H1 (cell line): Measurements from ENCODE around the gene PPP1R12A. TPM values are rescaled to one million over a fixed set of nuclear protein-coding genes. Genes with fewer than 3 reads are reported as not detected.

ENCODE experiments used
- CTCF ChIA-PET: fragments of 300-600 bp; sonication (Branson Sonifier 250); formaldehyde crosslinking; loops from one replicate; lab custom pipeline; 2021; ENCODE audit not compliant: partially characterized antibody; lab: Charles Lee
- POLR2A ChIA-PET: fragments of 300-600 bp; sonication (Branson Sonifier 250); formaldehyde crosslinking; loops from one replicate; lab custom pipeline; 2021; ENCODE audit warnings: inconsistent platforms; ENCODE audit not compliant: partially characterized antibody; lab: Charles Lee
- DNase-seq, 2 experiments: peaks; one replicate each; pipeline versions ENCODE4 v3.0.0 to v3.0.0-alpha.2; 2010 to 2022; ENCODE audit warnings: low spot score in 2 of 2, low read depth in 1 of 2, mixed read lengths in 1 of 2
- FAIRE-seq: peaks from 2 replicates; lab custom pipeline; 2011; peaks lifted over from hg19 to GRCh38; lab: Jason Lieb, UNC
- H2AFZ ChIP-seq: 2 replicates; pipeline ENCODE4 v1.8.1; 2012; ENCODE audit warnings: low read length, inconsistent platforms
- H2AK5ac ChIP-seq: 2 replicates; pipeline ENCODE4 v1.6.1; 2013; ENCODE audit warnings: low read depth, low read length
- H2BK120ac ChIP-seq: replicated peaks from 2 replicates; pipeline ENCODE3; 2013; ENCODE audit warnings: low read depth, low read length, inconsistent platforms
- H2BK12ac ChIP-seq: 2 replicates; pipeline ENCODE4 v1.6.1; 2013; ENCODE audit warnings: low read depth, low read length
- H2BK15ac ChIP-seq: 2 replicates; pipeline ENCODE4 v1.6.1; 2013; ENCODE audit warnings: low read length
- H2BK20ac ChIP-seq: 2 replicates; pipeline ENCODE4 v1.6.1; 2013; ENCODE audit warnings: low read length
- H2BK5ac ChIP-seq: 2 replicates; pipeline ENCODE4 v1.6.1; 2013; ENCODE audit warnings: low read depth, low read length
- H3K14ac ChIP-seq: 2 replicates; pipeline ENCODE4 v1.6.1; 2013; ENCODE audit warnings: inconsistent platforms; ENCODE audit not compliant: insufficient read length
- H3K18ac ChIP-seq: 2 replicates; pipeline ENCODE4 v1.6.1; 2013; ENCODE audit warnings: low read length; ENCODE audit errors: extremely low read depth
- H3K23ac ChIP-seq: 2 replicates; pipeline ENCODE4 v1.6.1; 2013; ENCODE audit warnings: inconsistent platforms; ENCODE audit not compliant: insufficient read length
- H3K23me2 ChIP-seq: 2 replicates; pipeline ENCODE4 v1.6.1; 2013; ENCODE audit warnings: low read depth, low read length
- H3K27ac ChIP-seq: 2 replicates; pipeline ENCODE4 v1.6.1; 2011; ENCODE audit warnings: low read depth, low read length, inconsistent platforms
- H3K27me3 ChIP-seq, 4 experiments: replicated peaks in 1 of 4; 1 replicate in 1 of 4; 2 replicates in 3 of 4; pipeline versions ENCODE4 v1.6.1 to v1.8.1; 2011 to 2013; ENCODE audit warnings: low read length in 3 of 4, mild to moderate bottlenecking in 3 of 4, inconsistent platforms in 2 of 4, mixed read lengths in 2 of 4, moderate library complexity in 1 of 4; ENCODE audit not compliant: control insufficient read depth in 3 of 4, insufficient read depth in 3 of 4; ENCODE audit errors: extremely low read depth in 1 of 4
- H3K36me3 ChIP-seq, 4 experiments: 2 replicates each; pipeline versions ENCODE4 v1.6.1 to v1.8.1; 2011 to 2013; ENCODE audit warnings: mild to moderate bottlenecking in 4 of 4, low read length in 3 of 4, moderate library complexity in 2 of 4, control low read depth in 1 of 4, inconsistent platforms in 1 of 4; ENCODE audit not compliant: insufficient read depth in 4 of 4, control insufficient read depth in 2 of 4
- H3K4ac ChIP-seq: replicated peaks from 2 replicates; pipeline ENCODE3; 2013; ENCODE audit warnings: low read length, low read depth, mixed read lengths, inconsistent platforms; ENCODE audit not compliant: insufficient read length
- H3K4me1 ChIP-seq, 4 experiments: replicated peaks in 1 of 4; 1 replicate in 1 of 4; 2 replicates in 3 of 4; pipeline versions ENCODE4 v1.6.1 to v1.8.1; 2011 to 2013; ENCODE audit warnings: low read length in 3 of 4, inconsistent platforms in 2 of 4, mixed read lengths in 1 of 4; ENCODE audit not compliant: insufficient read depth in 4 of 4, control insufficient read depth in 3 of 4
- H3K4me2 ChIP-seq, 2 experiments: 2 replicates each; pipeline versions ENCODE4 v1.6.1 to v1.8.1; 2011 to 2013; ENCODE audit warnings: low read depth in 2 of 2, low read length in 2 of 2, control low read depth in 1 of 2, inconsistent platforms in 1 of 2, mild to moderate bottlenecking in 1 of 2; ENCODE audit not compliant: insufficient read depth in 1 of 2
- H3K4me3 ChIP-seq, 4 experiments: fragments of 200-600, 300-600 bp in 1 of 4; sonication (generic), shearing (Covaris generic), sonication (Bioruptor Twin) in 1 of 4; 2 replicates each; pipeline versions ENCODE4 v1.5.1 to v1.8.1; 2011 to 2016; ENCODE audit warnings: low read length in 4 of 4, low read depth in 3 of 4, control low read depth in 2 of 4, inconsistent platforms in 2 of 4, mild to moderate bottlenecking in 2 of 4, mixed read lengths in 1 of 4, moderate library complexity in 1 of 4; ENCODE audit not compliant: insufficient read depth in 2 of 4; ENCODE audit errors: extremely low read depth in 1 of 4
- H3K56ac ChIP-seq: replicated peaks from 2 replicates; pipeline ENCODE3; 2013; ENCODE audit warnings: low read depth, mild to moderate bottlenecking, mixed read lengths, low read length, inconsistent platforms; ENCODE audit not compliant: insufficient read length
- H3K79me1 ChIP-seq: 2 replicates; pipeline ENCODE4 v1.6.1; 2013; ENCODE audit warnings: low read depth, low read length, control low read depth
- H3K79me2 ChIP-seq, 2 experiments: 2 replicates each; pipeline versions ENCODE4 v1.6.1 to v1.8.1; 2012 to 2013; ENCODE audit warnings: low read length in 2 of 2, mild to moderate bottlenecking in 2 of 2, inconsistent platforms in 1 of 2; ENCODE audit not compliant: insufficient read depth in 2 of 2, control insufficient read depth in 1 of 2
- H3K9ac ChIP-seq, 4 experiments: replicated peaks in 1 of 4; 1 replicate in 1 of 4; 2 replicates in 3 of 4; pipeline versions ENCODE4 v1.6.1 to v1.8.1; 2011 to 2013; ENCODE audit warnings: low read depth in 3 of 4, low read length in 3 of 4, control low read depth in 2 of 4, mild to moderate bottlenecking in 2 of 4, moderate library complexity in 2 of 4, inconsistent platforms in 1 of 4; ENCODE audit errors: extremely low read depth in 1 of 4
- H3K9me3 ChIP-seq, 2 experiments: 2 replicates each; pipeline versions ENCODE4 v1.6.1 to v1.8.1; 2012 to 2013; ENCODE audit warnings: mild to moderate bottlenecking in 2 of 2, moderate library complexity in 2 of 2, control low read depth in 1 of 2, inconsistent platforms in 1 of 2, low read depth in 1 of 2, low read length in 1 of 2, mixed read lengths in 1 of 2; ENCODE audit not compliant: insufficient read depth in 2 of 2
- H4K20me1 ChIP-seq, 2 experiments: replicated peaks in 1 of 2; 2 replicates each; pipeline versions ENCODE3 to v1.8.1; 2011 to 2013; ENCODE audit warnings: inconsistent platforms in 2 of 2, low read length in 2 of 2, mild to moderate bottlenecking in 1 of 2; ENCODE audit not compliant: insufficient read depth in 2 of 2, control insufficient read depth in 1 of 2
- H4K5ac ChIP-seq: 2 replicates; pipeline ENCODE4 v1.6.1; 2013; ENCODE audit warnings: low read length, low read depth, mixed read lengths, inconsistent platforms; ENCODE audit not compliant: insufficient read length
- H4K8ac ChIP-seq: 2 replicates; pipeline ENCODE4 v1.8.0; 2013; ENCODE audit warnings: mild to moderate bottlenecking, moderate library complexity, low read length, inconsistent platforms; ENCODE audit not compliant: insufficient read depth; ENCODE audit errors: extremely low read depth
- H4K91ac ChIP-seq: replicated peaks from 2 replicates; pipeline ENCODE3; 2013; ENCODE audit warnings: low read length, mixed read lengths, inconsistent platforms; ENCODE audit not compliant: insufficient read length
- BCL11A ChIP-seq, 2 experiments: IDR thresholded peaks; one replicate each; pipeline ENCODE4 v1.6.1; 2011; ENCODE audit warnings: low read depth in 2 of 2, low read length in 2 of 2, mild to moderate bottlenecking in 2 of 2
- BRCA1 ChIP-seq: IDR thresholded peaks from 2 replicates; pipeline ENCODE4 v1.6.1; 2012; ENCODE audit warnings: low read depth, low read length, improper control_type of control experiment
- CREB1 ChIP-seq: IDR thresholded peaks from 2 replicates; pipeline ENCODE4 v1.6.1; 2012; ENCODE audit warnings: inconsistent platforms
- EGR1 ChIP-seq: IDR thresholded peaks from 2 replicates; pipeline ENCODE4 v1.6.1; 2011; ENCODE audit warnings: low read depth, low read length, borderline replicate concordance
- EP300 ChIP-seq, 2 experiments: IDR thresholded peaks; 1 replicate in 1 of 2; 2 replicates in 1 of 2; pipeline ENCODE4 v1.6.1; 2011 to 2012; ENCODE audit warnings: low read depth in 2 of 2, low read length in 2 of 2, mild to moderate bottlenecking in 2 of 2, borderline replicate concordance in 1 of 2, inconsistent platforms in 1 of 2, moderate library complexity in 1 of 2
- HDAC2 ChIP-seq, 2 experiments: fragments of 300-600 bp in 1 of 2; sonication (generic) in 1 of 2; IDR thresholded peaks; 2 replicates each; pipeline ENCODE4 v1.6.1; 2011 to 2012; ENCODE audit warnings: low read depth in 2 of 2, low read length in 2 of 2, mild to moderate bottlenecking in 2 of 2, moderate library complexity in 2 of 2, borderline replicate concordance in 1 of 2, inconsistent platforms in 1 of 2
- KDM5A ChIP-seq: fragments of 200-600 bp; IDR thresholded peaks from 2 replicates; pipeline ENCODE4 v1.7.1; 2012; ENCODE audit warnings: mild to moderate bottlenecking, low read length, inconsistent platforms, mixed read lengths
- POLR2AphosphoS5 ChIP-seq: IDR thresholded peaks from 2 replicates; pipeline ENCODE4 v1.6.1; 2011; ENCODE audit warnings: low read depth, low read length
- RFX5 ChIP-seq: IDR thresholded peaks from 2 replicates; pipeline ENCODE4 v1.6.1; 2011; ENCODE audit warnings: low read depth, low read length, improper control_type of control experiment, borderline replicate concordance
- TAF1 ChIP-seq: IDR thresholded peaks from 2 replicates; pipeline ENCODE4 v1.6.1; 2011; ENCODE audit warnings: mild to moderate bottlenecking, low read depth, low read length
- TAF7 ChIP-seq: optimal IDR thresholded peaks from 2 replicates; pipeline ENCODE3; 2011; ENCODE audit warnings: low read depth, mild to moderate bottlenecking, inconsistent platforms, low read length, moderate library complexity, borderline replicate concordance
- WGBS, 2 experiments: shearing (Covaris generic) in 1 of 2; methylation state at CpG; one replicate each; pipeline versions ENCODE4 v1.1.6 to v1.1.7; 2013 to 2015; ENCODE audit warnings: low lambda C conversion rate in 2 of 2, mixed read lengths in 2 of 2, inconsistent platforms in 1 of 2, low coverage in 1 of 2, missing lambda C conversion rate in 1 of 2; ENCODE audit not compliant: insufficient replicate concordance in 2 of 2, insufficient coverage in 1 of 2, insufficient read length in 1 of 2; ENCODE audit errors: extremely low coverage in 1 of 2, missing lambda C conversion rate in 1 of 2; 5-methylcytosine and 5-hydroxymethylcytosine counted together
- polyA plus RNA-seq, 7 experiments: library from polyadenylated mRNA; depleted of rRNA in 3 of 7; stranded (reverse) in 5 of 7; unstranded in 2 of 7; fragments of >200 nt in 5 of 7; fragments of 200-250 nt in 2 of 7; gene quantifications; 1 replicate in 5 of 7; 2 replicates in 1 of 7; 4 replicates in 1 of 7; pipeline versions ENCODE4 v1.2.1 to v1.2.3, GENCODE V29; 2011 to 2013; ENCODE audit warnings: missing spikeins in 2 of 7, mixed read lengths in 2 of 7
- total RNA-seq: library from RNA; stranded (reverse); fragmentation: NEBNext Ultra II Directional; extraction: Animal tissue kit (Norgen Biotek cat#: 25700); gene quantifications from 2 replicates; pipeline ENCODE4 v1.2.1, GENCODE V29; 2021
- TF ChIP-seq, protein P1 (sequence below): IDR thresholded peaks from 2 replicates; pipeline ENCODE4 v1.6.1; 2012; ENCODE audit warnings: inconsistent platforms
- TF ChIP-seq, protein P2 (sequence below): IDR thresholded peaks from 2 replicates; pipeline ENCODE4 v1.6.1; 2011; ENCODE audit warnings: low read depth, mild to moderate bottlenecking, low read length; ENCODE audit not compliant: insufficient read depth

The PPP1R12A gene
- total and polyA plus RNA-seq, 2 of the 8 experiments (the other 6 are each of a cell fraction or from before 2014, with no cell fraction given): 14.7 to 81.5 TPM

DNA sequence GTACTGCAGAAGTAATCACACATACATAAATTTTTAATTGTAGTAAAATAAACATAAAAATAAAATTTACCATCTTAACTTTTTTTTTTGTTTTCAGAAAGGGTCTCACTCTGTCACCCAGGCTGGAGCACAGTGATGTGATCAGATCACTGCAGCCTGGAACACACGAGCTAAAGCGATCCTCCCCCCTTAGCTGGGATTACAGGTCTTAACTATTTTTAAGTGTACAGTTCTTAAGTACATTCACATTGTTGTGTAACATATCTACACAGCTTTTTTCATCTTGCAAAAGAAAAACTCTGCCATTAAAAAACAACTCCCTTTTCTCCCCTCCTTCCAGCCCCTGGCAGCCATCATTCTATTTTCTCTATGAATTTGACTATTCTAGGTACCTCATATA lies 92.3 kb downstream of the PPP1R12A start:
- Histone ChIP-seq H3K79me1 (no peaks in the 10 kb centered on the region; the same call in 1 of the 2 replicates), H3K79me2 (peaks cover 0 to 16% of the 10 kb centered on the region in 2 experiments; a peak in 2 of 4 replicates), H3K4ac (no peak overlapping the region), H3K9me3 (peaks cover 17 to 26% of the 10 kb centered on the region in 2 experiments; a peak in 3 of 4 replicates), H3K27ac (no peak overlapping the region), H3K27me3 (no peaks in the 10 kb centered on the region), H3K18ac (no peak overlapping the region), H3K14ac (no peak overlapping the region), H3K9ac (no peak overlapping the region), H4K5ac (no peak overlapping the region), H3K4me3 (no peak overlapping the region), H2AFZ (no peak overlapping the region), H2BK120ac (no peak overlapping the region), H3K36me3 (peaks cover 2 to 31% (median 15%) of the 10 kb centered on the region in 4 experiments; a peak in 5 of 8 replicates), H2AK5ac (no peak overlapping the region), H3K56ac (no peak overlapping the region), H2BK5ac (no peak overlapping the region), H4K91ac (no peak overlapping the region), H4K8ac (no peak overlapping the region), H3K4me2 (no peak overlapping the region), H2BK15ac (no peak overlapping the region), H3K23ac (no peak overlapping the region), H2BK12ac (no peak overlapping the region), H3K4me1 (peaks cover 0 to 3% (median 0%) of the 10 kb centered on the region in 4 experiments; a peak in 1 of 7 replicates), H2BK20ac (no peak overlapping the region), H3K23me2 (no peaks in the 10 kb centered on the region), H4K20me1 (no peaks in the 10 kb centered on the region)
- CTCF ChIA-PET: interaction anchor here (0.6 kb wide), 2 partner anchors 19 to 45 kb away, joined by 3 to 4 read pairs; no protein-coding TSS in a partner anchor
- no peak for FAIRE-seq
- WGBS, 2 experiments: 94% methylated on average over 2 of the region's 2 CpGs; no CpG with 5 or more reads in 1 of the 2 experiments
- POLR2A ChIA-PET: no interaction called here
- DNase-seq: no peak
- TF ChIP-seq POLR2AphosphoS5: no peak
- TF ChIP-seq BRCA1: no peak
- TF ChIP-seq, protein P1, sequence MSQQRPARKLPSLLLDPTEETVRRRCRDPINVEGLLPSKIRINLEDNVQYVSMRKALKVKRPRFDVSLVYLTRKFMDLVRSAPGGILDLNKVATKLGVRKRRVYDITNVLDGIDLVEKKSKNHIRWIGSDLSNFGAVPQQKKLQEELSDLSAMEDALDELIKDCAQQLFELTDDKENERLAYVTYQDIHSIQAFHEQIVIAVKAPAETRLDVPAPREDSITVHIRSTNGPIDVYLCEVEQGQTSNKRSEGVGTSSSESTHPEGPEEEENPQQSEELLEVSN: no peak
- no peak for TF ChIP-seq TAF1
- TF ChIP-seq KDM5A: no peak
- TF ChIP-seq RFX5: no peak
- TF ChIP-seq, protein P2, sequence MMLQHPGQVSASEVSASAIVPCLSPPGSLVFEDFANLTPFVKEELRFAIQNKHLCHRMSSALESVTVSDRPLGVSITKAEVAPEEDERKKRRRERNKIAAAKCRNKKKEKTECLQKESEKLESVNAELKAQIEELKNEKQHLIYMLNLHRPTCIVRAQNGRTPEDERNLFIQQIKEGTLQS: no peak
- no peak for TF ChIP-seq TAF7
- no peak for TF ChIP-seq EGR1
- no peak for TF ChIP-seq EP300 (IDR thresholded peaks at IDR 0.05; ENCODE audit: borderline replicate concordance in 1 of 2, low read depth in 2 of 2, low read length in 2 of 2)
- TF ChIP-seq BCL11A (IDR thresholded peaks at IDR 0.05; ENCODE audit: low read depth in 2 of 2, low read length in 2 of 2): no peak
- TF ChIP-seq CREB1: no peak
- TF ChIP-seq HDAC2 (IDR thresholded peaks at IDR 0.05; ENCODE audit: borderline replicate concordance in 1 of 2, low read depth in 2 of 2, low read length in 2 of 2): no peak
